Measurements from ENCODE around the gene ADH1C.
"Not testable (repeated sequence)": the region's sequence is repeated elsewhere in the genome, so short reads cannot be mapped to it uniquely, and the experiment has no call there.

ADH1C gene

GRCh38 chr4:99359480-99360204 is 7.1 kb upstream of the ADH1C start:
- CTCF ChIA-PET, result interaction anchor here (1.2 kb wide), 1 partner anchor 11 kb away, joined by 4 read pairs; no protein-coding TSS in a partner anchor

GRCh38 chr4:99357948-99358347 is 5.4 kb upstream of the ADH1C start:
- no peak for DNase-seq (ENCODE audit: extremely low spot score)
- ChIA-PET CTCF (no interaction called here), POLR2A (no interaction called here)
- no peak for TF ChIP-seq CTCF (IDR thresholded peaks at IDR 0.05; ENCODE audit: control extremely low read depth, extremely low read depth, low read depth, missing control alignments)

More at GRCh38 chr4:99359480-99360204, 7.1 kb upstream of the ADH1C start:
- POLR2A ChIA-PET, result no interaction called here
- no peak for DNase-seq (ENCODE audit: extremely low spot score)
- no peak for TF ChIP-seq CTCF (IDR thresholded peaks at IDR 0.05; ENCODE audit: control extremely low read depth, extremely low read depth, low read depth, missing control alignments)

DNA sequence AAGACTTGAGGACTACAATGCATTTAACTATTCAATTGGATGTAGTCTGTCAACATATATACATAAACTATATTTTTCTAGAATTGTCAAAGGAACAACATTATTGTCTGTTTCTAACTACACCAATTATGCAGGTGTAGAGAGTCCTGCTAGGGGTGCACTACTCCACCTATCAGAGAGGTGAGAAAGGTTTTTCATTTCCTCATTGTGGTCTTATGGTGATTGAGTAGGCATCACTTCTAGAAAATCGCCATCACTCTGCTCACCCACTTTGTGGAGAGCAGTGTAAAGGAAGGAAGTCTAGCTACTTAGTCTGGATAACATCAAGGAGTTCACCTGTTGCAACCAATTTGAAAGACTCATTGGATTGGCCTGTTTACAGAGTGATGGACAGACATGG is 4.4 kb upstream of the ADH1C start:
- ChIA-PET CTCF (interaction anchor here (1.6 kb wide), 1 partner anchor 22 kb away, joined by 3 read pairs; no protein-coding TSS in a partner anchor), POLR2A (no interaction called here)
- no peak for TF ChIP-seq CTCF (IDR thresholded peaks at IDR 0.05; ENCODE audit: control extremely low read depth, extremely low read depth, low read depth, missing control alignments)
- no peak for DNase-seq (ENCODE audit: extremely low spot score)

- POLR2A ChIA-PET; DNase-seq (ENCODE audit: extremely low spot score): not testable (repeated sequence)
- CTCF ChIA-PET, result interaction anchor here (1.6 kb wide), 1 partner anchor 23 kb away, joined by 3 read pairs; no protein-coding TSS in a partner anchor
These were observed 3.6 kb upstream of the ADH1C start for GRCh38 chr4:99356149-99356548.

DNA sequence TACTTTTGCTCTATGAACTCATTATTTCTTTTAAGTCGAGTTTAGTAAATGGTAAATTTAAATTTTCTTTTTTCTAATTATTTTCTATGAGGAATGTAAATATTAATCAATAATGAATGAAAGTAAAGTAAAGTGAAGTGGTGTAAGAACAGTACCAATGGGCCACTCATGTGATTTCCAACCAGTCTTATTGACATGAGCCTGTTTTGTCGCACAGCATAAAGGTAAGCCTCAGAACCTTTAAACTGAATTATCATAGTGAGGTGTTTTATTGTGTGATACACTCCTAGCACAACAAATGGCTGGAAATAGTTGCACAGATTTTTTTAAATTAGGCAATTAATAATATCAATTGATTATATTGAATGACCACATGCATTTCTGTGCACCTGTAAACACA is 1.1 kb downstream of the ADH1C start:
- POLR2A ChIA-PET, result no interaction called here
- DNase-seq (ENCODE audit: extremely low spot score), result no peak
- TF ChIP-seq CTCF (IDR thresholded peaks at IDR 0.05; ENCODE audit: control extremely low read depth, extremely low read depth, low read depth, missing control alignments), result no peak
- CTCF ChIA-PET, result no interaction called here

GRCh38 chr4:99349338-99349737 is 3.2 kb downstream of the ADH1C start:
- ChIA-PET CTCF (no interaction called here), POLR2A (no interaction called here)
- DNase-seq (ENCODE audit: extremely low spot score), result no peak
- TF ChIP-seq CTCF (IDR thresholded peaks at IDR 0.05; ENCODE audit: control extremely low read depth, extremely low read depth, low read depth, missing control alignments), result no peak

DNA sequence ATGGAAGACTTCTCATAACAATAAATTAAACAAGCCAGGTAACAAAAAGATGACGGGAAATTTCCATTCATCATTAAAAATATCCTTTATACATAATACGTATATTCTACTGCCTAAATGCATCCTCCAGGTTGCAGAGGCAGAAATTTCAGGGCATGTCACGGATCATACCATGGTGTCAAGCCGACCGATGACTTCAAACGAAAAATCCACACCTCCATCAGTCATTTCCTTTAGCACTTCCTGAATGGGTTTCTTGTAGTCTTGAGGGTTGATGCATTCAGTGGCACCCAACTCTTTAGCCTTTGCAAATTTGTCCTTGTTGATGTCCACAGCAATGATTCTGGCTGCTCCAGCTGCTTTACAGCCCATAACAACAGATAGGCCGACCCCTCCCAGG is 9.9 kb downstream of the ADH1C start:
- DNase-seq (ENCODE audit: extremely low spot score); POLR2A ChIA-PET: not testable (repeated sequence)
- CTCF ChIA-PET, result interaction anchor here (1.2 kb wide), 1 partner anchor 62 kb away, joined by 3 read pairs; no protein-coding TSS in a partner anchor

DNA sequence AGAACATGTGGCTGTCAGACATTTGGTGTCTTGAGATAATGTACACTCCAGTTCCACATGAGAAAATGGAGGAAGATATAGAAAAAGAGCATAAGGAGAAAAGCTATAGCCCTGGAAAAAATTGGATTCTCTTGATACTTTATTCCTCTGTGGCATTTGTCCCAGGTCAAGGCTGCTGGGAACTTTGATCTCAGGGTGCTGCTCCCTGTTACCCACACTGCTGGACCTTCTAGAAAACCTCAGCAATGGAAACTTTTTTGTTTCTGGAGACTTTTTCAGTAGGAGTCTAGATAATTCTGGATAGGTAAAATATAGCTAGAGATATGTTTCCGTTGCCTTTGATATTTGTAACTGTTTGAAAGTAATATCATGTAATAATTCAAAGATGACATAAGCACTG is 11.1 kb downstream of the ADH1C start:
- DNase-seq (ENCODE audit: extremely low spot score), result no peak
- POLR2A ChIA-PET, result no interaction called here
- CTCF ChIA-PET, result no interaction called here
- no peak for TF ChIP-seq CTCF (IDR thresholded peaks at IDR 0.05; ENCODE audit: control extremely low read depth, extremely low read depth, low read depth, missing control alignments)
